Midbrain (tissue), 1 donor: Measurements from ENCODE around the gene RPL12.

Source experiments
- DNase-seq: peaks from one replicate; lab custom pipeline; 2025; lab: John Stamatoyannopoulos, UW

Gene RPL12

GRCh38 chr9:127403507-127404192 is 47.6 kb downstream of the RPL12 start:
- no peak for DNase-seq

GRCh38 chr9:127402401-127403090 is 48.7 kb downstream of the RPL12 start:
- no peak for DNase-seq

GRCh38 chr9:127399736-127400269 is 51.4 kb downstream of the RPL12 start:
- no peak for DNase-seq

DNA sequence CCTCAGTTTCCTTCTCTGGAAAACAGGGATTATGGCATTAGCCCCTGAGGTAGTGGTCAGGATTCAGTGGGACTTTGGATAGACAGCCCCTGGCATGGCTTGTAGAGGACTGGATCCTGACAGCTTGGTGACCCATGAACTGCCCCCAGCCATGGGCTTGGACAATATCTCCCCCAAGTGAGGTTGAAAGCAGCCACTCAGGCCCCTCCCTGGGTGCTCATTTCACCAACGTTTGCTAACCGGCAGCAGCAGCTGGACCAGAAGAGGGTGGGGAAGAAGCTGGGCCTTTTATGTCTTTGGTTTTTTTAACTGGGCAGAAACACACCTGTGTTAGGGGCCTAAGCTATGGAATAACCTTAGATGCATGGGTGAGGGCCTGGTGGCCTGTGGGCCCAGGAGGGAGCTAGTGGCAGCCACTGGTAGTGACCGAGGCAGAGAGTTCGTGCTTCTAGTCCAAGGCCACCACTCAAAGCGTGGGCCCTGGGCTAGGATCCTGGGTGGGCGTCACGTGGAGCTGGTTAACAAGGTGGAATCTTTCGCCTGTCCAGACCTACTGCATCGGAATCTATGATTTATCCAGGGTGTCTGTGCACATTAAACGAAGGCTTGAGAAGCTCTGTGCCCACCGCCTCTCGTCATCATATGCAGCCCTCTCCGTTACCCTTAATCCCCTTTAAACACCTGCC is 52.3 kb downstream of the RPL12 start:
- DNase-seq: no peak

DNA sequence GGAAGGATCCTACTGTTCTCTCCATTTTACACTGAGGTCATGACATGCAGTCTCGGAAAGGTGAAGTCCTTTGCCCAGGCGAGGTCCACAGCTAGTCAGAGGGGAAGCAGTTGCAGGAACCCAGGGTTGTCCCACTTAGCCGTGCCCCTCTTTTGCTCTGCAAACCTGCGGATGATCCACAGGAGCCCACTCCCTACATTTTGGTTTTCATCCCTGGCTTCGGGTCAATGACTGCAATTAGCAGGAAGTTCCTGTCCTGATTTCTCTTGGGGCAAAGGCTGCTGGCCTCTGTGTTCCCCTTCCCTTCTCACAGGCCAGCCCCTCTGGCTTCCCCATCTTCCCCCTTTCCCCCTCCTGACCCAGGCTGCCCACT is 52.9 kb downstream of the RPL12 start:
- no peak for DNase-seq
